PC-9 (cell line): ENCODE measurements around the gene SLC6A3.

Experiments used
- CTCF ChIP-seq: fragments of 200-600 bp; sonication (generic); conservative IDR thresholded peaks from 2 replicates; pipeline ENCODE4 v1.6.1; 2017; ENCODE audit warnings: mixed run types, antibody characterized with exemption, mild to moderate bottlenecking, moderate library complexity
- EZH2 ChIP-seq: fragments of 200-600 bp; sonication (generic); IDR thresholded peaks from 2 replicates; pipeline ENCODE4 v1.8.0; 2017; ENCODE audit warnings: antibody characterized with exemption, low read depth

GRCh38 chr5:1443171-1443570, 2.1 kb downstream of the SLC6A3 start:
- TF ChIP-seq CTCF (no peak), EZH2 (no peak)
